GM12873 (cell line): ENCODE results near the gene IRF2.

ENCODE experiments used
- TF ChIP-seq, protein P1 (sequence below): IDR thresholded peaks from 2 replicates; pipeline ENCODE4 v1.5.1; 2012; ENCODE audit warnings: low read depth, mild to moderate bottlenecking, moderate library complexity, low read length, control low read depth; ENCODE audit not compliant: insufficient read depth; ENCODE audit errors: missing control alignments

IRF2 gene

DNA sequence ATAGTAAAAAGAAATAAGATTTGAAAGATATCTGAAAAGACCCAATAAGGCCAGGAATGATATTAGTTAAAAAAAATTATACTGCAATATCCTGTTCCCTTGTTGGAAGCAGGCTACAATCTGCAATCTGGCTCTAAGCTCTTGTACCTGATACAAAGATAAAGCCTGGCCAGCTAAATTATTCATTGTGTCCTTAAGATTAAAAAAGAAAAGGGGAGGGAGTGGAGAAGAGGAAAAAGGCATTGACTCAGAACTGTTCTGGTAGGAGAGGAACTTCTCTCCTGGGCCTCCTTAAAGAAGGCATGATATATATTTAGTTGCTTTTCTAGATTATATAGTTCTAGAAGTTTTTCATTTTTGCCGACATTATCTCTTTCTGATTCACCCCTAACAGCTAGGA is 46.7 kb downstream of the IRF2 start:
- TF ChIP-seq, protein P1, sequence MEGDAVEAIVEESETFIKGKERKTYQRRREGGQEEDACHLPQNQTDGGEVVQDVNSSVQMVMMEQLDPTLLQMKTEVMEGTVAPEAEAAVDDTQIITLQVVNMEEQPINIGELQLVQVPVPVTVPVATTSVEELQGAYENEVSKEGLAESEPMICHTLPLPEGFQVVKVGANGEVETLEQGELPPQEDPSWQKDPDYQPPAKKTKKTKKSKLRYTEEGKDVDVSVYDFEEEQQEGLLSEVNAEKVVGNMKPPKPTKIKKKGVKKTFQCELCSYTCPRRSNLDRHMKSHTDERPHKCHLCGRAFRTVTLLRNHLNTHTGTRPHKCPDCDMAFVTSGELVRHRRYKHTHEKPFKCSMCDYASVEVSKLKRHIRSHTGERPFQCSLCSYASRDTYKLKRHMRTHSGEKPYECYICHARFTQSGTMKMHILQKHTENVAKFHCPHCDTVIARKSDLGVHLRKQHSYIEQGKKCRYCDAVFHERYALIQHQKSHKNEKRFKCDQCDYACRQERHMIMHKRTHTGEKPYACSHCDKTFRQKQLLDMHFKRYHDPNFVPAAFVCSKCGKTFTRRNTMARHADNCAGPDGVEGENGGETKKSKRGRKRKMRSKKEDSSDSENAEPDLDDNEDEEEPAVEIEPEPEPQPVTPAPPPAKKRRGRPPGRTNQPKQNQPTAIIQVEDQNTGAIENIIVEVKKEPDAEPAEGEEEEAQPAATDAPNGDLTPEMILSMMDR = no peak

GRCh38 chr4:184427093-184427492 is 47.3 kb downstream of the IRF2 start:
- TF ChIP-seq, protein P1 = no peak

GRCh38 chr4:184424993-184425758 is 49.2 kb downstream of the IRF2 start:
- TF ChIP-seq, protein P1 = no peak

GRCh38 chr4:184424279-184424678 is 50.1 kb downstream of the IRF2 start:
- TF ChIP-seq, protein P1 = no peak

- TF ChIP-seq, protein P1 = no peak
Observed at GRCh38 chr4:184423003-184423686, 51.2 kb downstream of the IRF2 start.

GRCh38 chr4:184422378-184422777 is 52.0 kb downstream of the IRF2 start:
- TF ChIP-seq, protein P1 = no peak

DNA sequence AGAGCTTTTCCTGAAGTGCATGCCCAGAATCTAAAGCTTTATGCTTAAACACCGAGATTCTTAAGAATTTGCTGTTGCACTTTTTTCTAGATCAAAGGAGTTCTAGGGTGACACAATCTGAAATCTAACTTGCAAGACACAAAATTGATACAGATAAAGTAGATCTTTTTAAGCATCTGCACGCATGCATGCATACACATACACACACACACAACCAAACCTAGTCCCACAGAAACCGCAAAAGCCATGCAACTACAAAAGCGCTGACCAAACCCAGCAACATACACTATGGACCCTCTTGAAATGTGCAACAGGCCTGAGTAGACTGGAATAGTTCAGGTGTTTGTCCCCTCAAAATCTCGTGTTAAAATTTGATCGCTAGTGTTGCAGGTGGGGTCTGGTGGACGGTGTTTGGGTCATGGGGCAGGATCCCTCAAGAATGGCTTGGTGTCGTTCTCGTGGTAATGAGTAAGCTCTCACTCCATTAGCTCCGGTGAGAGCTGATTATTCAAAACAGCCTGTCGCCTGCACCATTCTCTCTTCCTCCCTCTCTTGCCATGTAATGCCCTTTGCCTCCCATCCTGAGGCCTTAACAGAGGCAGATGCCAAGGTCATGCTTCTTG is 52.7 kb downstream of the IRF2 start:
- TF ChIP-seq, protein P1 = no peak
